T-cell (primary cell): ENCODE results near the gene TAP2. TPM values are rescaled to one million over a fixed set of nuclear protein-coding genes. Genes with fewer than 3 reads are reported as not detected.

Source experiments
- ATAC-seq, 4 experiments: fragments of 200-7000 bp in 3 of 4; fragments of 150-1000 bp in 1 of 4; cut with Tn5 transposase; replicated peaks in 1 of 4; 1 replicate in 3 of 4; 2 replicates in 1 of 4; pipeline ENCODE4 v1.10.0; 2021; ENCODE audit warnings: moderate library complexity in 3 of 4, mild to moderate bottlenecking in 2 of 4, moderate number of reproducible peaks in 1 of 4
- CTCF ChIA-PET, 2 donors: fragments of 300-600 bp; sonication (Branson Sonifier 250); formaldehyde crosslinking; loops; one replicate each; lab custom pipeline; 2022; ENCODE audit warnings: antibody characterized with exemption in 2 of 2; lab: Charles Lee
- POLR2A ChIA-PET, 2 donors: fragments of 300-600 bp; sonication (Branson Sonifier 250); formaldehyde crosslinking; loops; one replicate each; lab custom pipeline; 2022; ENCODE audit warnings: antibody characterized with exemption in 2 of 2; lab: Charles Lee
- DNase-seq, 35 experiments: peaks; one replicate each; pipeline versions ENCODE4 v3.0.0 to v3.0.0-alpha.2; 2013 to 2023
- H3K27ac ChIP-seq: one replicate; pipeline ENCODE4 v1.5.1; 2013; ENCODE audit warnings: low read length
- H3K27me3 ChIP-seq, 2 experiments: replicated peaks in 1 of 2; 1 replicate in 1 of 2; 2 replicates in 1 of 2; pipeline versions ENCODE4 v1.6.1 to v1.7.0; 2013; ENCODE audit warnings: low read length in 1 of 2, mixed read lengths in 1 of 2; ENCODE audit not compliant: control insufficient read depth in 2 of 2, insufficient read depth in 2 of 2; ENCODE audit errors: extremely low read depth in 1 of 2
- H3K36me3 ChIP-seq, 2 donors: 1 replicate in 1 of 2; 2 replicates in 1 of 2; pipeline versions ENCODE4 v1.6.1 to v1.7.0; 2013; ENCODE audit warnings: low read length in 1 of 2; ENCODE audit not compliant: control insufficient read depth in 2 of 2, insufficient read depth in 1 of 2; ENCODE audit errors: extremely low read depth in 1 of 2
- H3K4me1 ChIP-seq, 2 experiments: 1 replicate in 1 of 2; 2 replicates in 1 of 2; pipeline versions ENCODE4 v1.6.1 to v1.7.0; 2013; ENCODE audit warnings: low read length in 2 of 2, mixed read lengths in 1 of 2; ENCODE audit not compliant: insufficient read depth in 2 of 2, control insufficient read depth in 1 of 2; ENCODE audit errors: extremely low read depth in 1 of 2
- H3K4me3 ChIP-seq, 2 donors: 1 replicate in 1 of 2; 2 replicates in 1 of 2; pipeline versions ENCODE4 v1.5.1 to v1.7.0; 2013; ENCODE audit warnings: mild to moderate bottlenecking in 2 of 2, low read length in 1 of 2, moderate library complexity in 1 of 2; ENCODE audit not compliant: control insufficient read depth in 1 of 2; ENCODE audit errors: extremely low read depth in 1 of 2
- H3K9me3 ChIP-seq: 2 replicates; pipeline ENCODE4 v1.7.0; 2013
- H3K27ac Mint-ChIP-seq, 2 donors: one replicate each; pipeline ENCODE4 v1.8.0; 2020 to 2021; ENCODE audit warnings: mild to moderate bottlenecking in 2 of 2, mixed read lengths in 2 of 2
- H3K27me3 Mint-ChIP-seq, 2 donors: one replicate each; pipeline ENCODE4 v1.8.0; 2021 to 2022; ENCODE audit warnings: mixed read lengths in 2 of 2
- H3K36me3 Mint-ChIP-seq: one replicate; pipeline ENCODE4 v1.8.0; 2021; ENCODE audit warnings: mixed read lengths
- H3K4me1 Mint-ChIP-seq, 3 donors: one replicate each; pipeline ENCODE4 v1.8.0; 2020 to 2022; ENCODE audit warnings: mixed read lengths in 3 of 3, mild to moderate bottlenecking in 1 of 3
- H3K4me3 Mint-ChIP-seq, 3 donors: one replicate each; pipeline ENCODE4 v1.8.0; 2020 to 2022; ENCODE audit warnings: mild to moderate bottlenecking in 3 of 3, mixed read lengths in 3 of 3, moderate library complexity in 3 of 3
- H3K9me3 Mint-ChIP-seq, 3 donors: one replicate each; pipeline ENCODE4 v1.8.0; 2020 to 2022; ENCODE audit warnings: mixed read lengths in 3 of 3
- WGBS: methylation state at CpG from one replicate; pipeline ENCODE4 v1.1.5; 2013; ENCODE audit warnings: missing lambda C conversion rate; ENCODE audit not compliant: insufficient coverage; 5-methylcytosine and 5-hydroxymethylcytosine counted together
- total RNA-seq, 35 experiments: library from RNA in 6 of 35; stranded (reverse) in 6 of 35; fragments of 120-200 nt in 1 of 35; gene quantifications; one replicate each; pipeline versions ENCODE4 v1.2.1 to v1.2.4 and lab custom pipeline; 2013 to 2026

The TAP2 gene
- total RNA-seq, 5 donors from 2014 or later (not counting 1 experiment from before 2014, with no cell fraction given): 116 to 147 (median 140) TPM

DNA sequence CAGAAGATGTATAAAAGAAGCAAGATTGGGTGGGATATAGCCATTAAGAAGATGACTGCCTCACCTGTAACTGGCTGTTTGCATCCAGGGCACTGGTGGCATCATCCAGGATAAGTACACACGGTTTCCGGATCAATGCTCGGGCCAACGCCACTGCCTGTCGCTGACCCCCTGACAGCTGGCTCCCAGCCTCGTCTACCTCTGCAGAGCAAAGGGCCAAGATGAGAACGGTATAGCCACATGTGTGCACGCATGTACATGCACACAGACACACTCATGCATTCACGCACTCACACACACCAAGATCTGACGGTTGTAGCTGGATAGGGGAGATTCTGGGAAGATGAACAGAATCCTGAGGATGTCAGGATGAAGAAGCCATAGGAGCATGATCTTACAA lies 8.5 kb upstream of the TAP2 start:
- H3K4me3 ChIP-seq: no peak overlapping the region
- peak overlapping the region; percentile 100 for H3K27ac ChIP-seq
- H3K9me3 Mint-ChIP-seq: no peaks in the 10 kb centered on the region
- H3K36me3 Mint-ChIP-seq: peaks cover 75% of the 10 kb centered on the region
- H3K27ac Mint-ChIP-seq: peak overlapping the region; percentile 81 to 100
- H3K36me3 ChIP-seq: peaks cover 14 to 79% of the 10 kb centered on the region in 2 donors
- WGBS: 92% methylated on average over 5 of the region's 10 CpGs
- DNase-seq (no peak), ATAC-seq (no peak)
- ChIA-PET CTCF (interaction anchor here in 1 of 2 donors (1.1 kb wide), 1 partner anchor 9 kb away, joined by 3 read pairs; the partner anchor contains the start of gene TAP2), POLR2A (no interaction called here)
- peaks cover 52 to 77% of the 10 kb centered on the region in 2 experiments for H3K4me1 ChIP-seq
- H3K4me1 Mint-ChIP-seq: peaks cover 77 to 94% (median 81%) of the 10 kb centered on the region in 3 donors
- H3K4me3 Mint-ChIP-seq: peak overlapping the region; percentile 98 to 100 (median 100)
- no peaks in the 10 kb centered on the region for H3K27me3 ChIP-seq
- H3K9me3 ChIP-seq: no peaks in the 10 kb centered on the region
- H3K27me3 Mint-ChIP-seq: no peaks in the 10 kb centered on the region

DNA sequence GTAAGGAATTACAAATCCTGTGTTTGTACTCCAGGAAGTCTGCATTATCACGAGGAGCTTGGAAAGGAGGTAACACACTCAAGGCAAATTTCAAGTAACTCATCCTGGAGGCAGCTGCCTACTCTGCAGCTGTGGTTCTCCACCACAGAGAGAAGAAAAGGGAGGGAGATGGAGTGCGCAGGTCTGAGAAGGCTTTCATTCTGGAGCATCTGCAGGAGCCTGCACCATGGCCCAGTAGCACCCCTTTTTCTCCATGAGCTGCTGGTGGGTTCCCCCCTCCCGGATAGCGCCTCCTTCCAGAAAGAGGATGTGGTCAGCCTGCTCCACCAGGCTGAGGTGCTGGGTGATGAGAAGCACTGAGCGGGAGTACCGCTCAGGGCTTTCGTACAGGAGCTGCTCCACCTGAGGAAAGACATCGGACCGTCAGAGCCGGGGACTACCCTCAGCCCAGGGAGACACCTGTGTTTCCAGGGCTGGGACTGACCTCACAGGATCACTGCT lies 6.9 kb upstream of the TAP2 start:
- H3K27me3 ChIP-seq: no peaks in the 10 kb centered on the region
- H3K9me3 Mint-ChIP-seq: no peaks in the 10 kb centered on the region
- peak overlapping the region; percentile 100 for H3K27ac Mint-ChIP-seq
- H3K4me1 ChIP-seq: peaks cover 53 to 77% of the 10 kb centered on the region in 2 experiments
- peak overlapping the region; percentile 98 to 100 (median 100) for H3K4me3 Mint-ChIP-seq
- H3K36me3 ChIP-seq: peaks cover 14 to 79% of the 10 kb centered on the region in 2 donors
- peak; percentile 4 to 12 (median 9) for ATAC-seq
- peak overlapping the region; percentile 97 to 98 for H3K4me3 ChIP-seq
- WGBS: 0% methylated on average over 8 of the region's 10 CpGs
- peak overlapping the region; percentile 100 for H3K27ac ChIP-seq
- H3K4me1 Mint-ChIP-seq: peaks cover 77 to 94% (median 81%) of the 10 kb centered on the region in 3 donors
- DNase-seq: peak in 31 of 35 experiments; percentile 11 to 65 (median 36)
- POLR2A ChIA-PET: interaction anchor here (0.7 to 2.9 kb wide), 8 partner anchors 8 to 126 kb away, joined by 3 to 47 read pairs (median 10); partner anchors contain the start of genes PSMB9 (in 2 of the 2), TAP1 (in 2 of the 2) and BRD2 (in 1 of the 2)
- CTCF ChIA-PET: interaction anchor here (0.6 to 3.1 kb wide), 9 partner anchors 9 to 139 kb away, joined by 3 to 65 read pairs (median 3); partner anchors contain the start of genes PSMB9 (in 1 of the 2) and TAP1 (in 1 of the 2)
- no peaks in the 10 kb centered on the region for H3K27me3 Mint-ChIP-seq
- H3K9me3 ChIP-seq: no peaks in the 10 kb centered on the region
- H3K36me3 Mint-ChIP-seq: peaks cover 74% of the 10 kb centered on the region

GRCh38 chr6:32844839-32845383 lies 6.4 kb upstream of the TAP2 start:
- Histone ChIP-seq H3K9me3 (no peaks in the 10 kb centered on the region), H3K4me1 (peaks cover 54 to 74% of the 10 kb centered on the region in 2 experiments), H3K27ac (peak overlapping the region; percentile 100), H3K27me3 (no peaks in the 10 kb centered on the region), H3K4me3 (peak overlapping the region; percentile 97 to 98), H3K36me3 (peaks cover 14 to 76% of the 10 kb centered on the region in 2 donors)
- no peaks in the 10 kb centered on the region for H3K27me3 Mint-ChIP-seq
- ChIA-PET CTCF (interaction anchor here (0.6 to 3.1 kb wide), 9 partner anchors 9 to 1141 kb away, joined by 3 to 65 read pairs (median 3); partner anchors contain the start of genes PSMB9 (in 1 of the 2) and TAP1 (in 1 of the 2)), POLR2A (interaction anchor here (0.7 to 2.9 kb wide), 7 partner anchors 8 to 127 kb away, joined by 3 to 47 read pairs (median 11); partner anchors contain the start of genes PSMB9 (in 2 of the 2), TAP1 (in 2 of the 2) and BRD2 (in 1 of the 2))
- peak overlapping the region; percentile 100 for H3K27ac Mint-ChIP-seq
- peaks cover 74% of the 10 kb centered on the region for H3K36me3 Mint-ChIP-seq
- H3K9me3 Mint-ChIP-seq: no peaks in the 10 kb centered on the region
- H3K4me3 Mint-ChIP-seq: peak overlapping the region; percentile 98 to 100 (median 100)
- peaks cover 77 to 94% (median 81%) of the 10 kb centered on the region in 3 donors for H3K4me1 Mint-ChIP-seq
- ATAC-seq (peak; percentile 8 to 28 (median 25)), DNase-seq (peak in 27 of 35 experiments; percentile 16 to 62 (median 41))
- 0% methylated on average over 14 of the region's 19 CpGs for WGBS

- ChIA-PET POLR2A (interaction anchor here (0.6 to 2.9 kb wide), 8 partner anchors 9 to 1190 kb away, joined by 3 to 47 read pairs (median 10); partner anchors contain the start of genes PSMB9 (in 2 of the 2), TAP1 (in 2 of the 2) and BRD2 (in 1 of the 2)), CTCF (interaction anchor here (0.7 to 3.1 kb wide), 5 partner anchors 9 to 1141 kb away, joined by 3 to 65 read pairs (median 3); partner anchors contain the start of genes PSMB9 (in 1 of the 2) and TAP1 (in 1 of the 2))
- peak within 1 kb of the TSS; percentile 100 for H3K27ac ChIP-seq
- Mint-ChIP-seq H3K27me3 (no peaks in the 10 kb centered on the region), H3K36me3 (peaks cover 70% of the 10 kb centered on the region), H3K4me1 (peaks cover 79 to 90% (median 84%) of the 10 kb centered on the region in 3 donors), H3K9me3 (no peaks in the 10 kb centered on the region), H3K27ac (peak within 1 kb of the TSS; percentile 100), H3K4me3 (peak within 1 kb of the TSS; percentile 98 to 100 (median 100))
- peak within 1 kb of the TSS; percentile 97 to 98 for H3K4me3 ChIP-seq
- no peaks in the 10 kb centered on the region for H3K9me3 ChIP-seq
- H3K4me1 ChIP-seq: peaks cover 52 to 72% of the 10 kb centered on the region in 2 experiments
- peaks cover 14 to 71% of the 10 kb centered on the region in 2 donors for H3K36me3 ChIP-seq
- no peaks in the 10 kb centered on the region for H3K27me3 ChIP-seq
- ATAC-seq: peak; percentile 79 to 82 (median 81)
- 0% methylated on average over 31 of the region's 40 CpGs for WGBS
- DNase-seq: peak; percentile 96 to 100 (median 98)
Observed at GRCh38 chr6:32843979-32844838, 5.7 kb upstream of the TAP2 start, which contains the start of gene PSMB8. PSMB8 (minus strand) TSS chr6:32844047; CDS start chr6:32843996, 51 bp downstream.

- Histone ChIP-seq H3K27ac (peak overlapping the region; percentile 100), H3K27me3 (no peaks in the 10 kb centered on the region), H3K4me3 (peak overlapping the region; percentile 97 to 98), H3K9me3 (no peaks in the 10 kb centered on the region), H3K36me3 (peaks cover 8 to 64% of the 10 kb centered on the region in 2 donors), H3K4me1 (peaks cover 48 to 71% of the 10 kb centered on the region in 2 experiments)
- peak overlapping the region; percentile 98 to 100 (median 100) for H3K4me3 Mint-ChIP-seq
- peaks cover 62% of the 10 kb centered on the region for H3K36me3 Mint-ChIP-seq
- DNase-seq (peak in 1 of 35 experiments; percentile 36), ATAC-seq (no peak)
- peaks cover 76 to 83% (median 82%) of the 10 kb centered on the region in 3 donors for H3K4me1 Mint-ChIP-seq
- peak overlapping the region; percentile 100 for H3K27ac Mint-ChIP-seq
- H3K27me3 Mint-ChIP-seq: no peaks in the 10 kb centered on the region
- H3K9me3 Mint-ChIP-seq: no peaks in the 10 kb centered on the region
- ChIA-PET CTCF (interaction anchor here in 1 of 2 donors (3.0 to 5.8 kb wide), 3 partner anchors 11 to 25 kb away, joined by 26 to 236 read pairs (median 65); partner anchors contain the start of genes PSMB9 and TAP1), POLR2A (interaction anchor here (0.6 to 2.9 kb wide), 6 partner anchors 10 to 1190 kb away, joined by 3 to 47 read pairs (median 12); partner anchors contain the start of genes PSMB9 (in 2 of the 2) and TAP1 (in 2 of the 2))
- 0% methylated on average over 21 of the region's 28 CpGs for WGBS
Observed at GRCh38 chr6:32843331-32843978, 4.9 kb upstream of the TAP2 start.
